H1 (cell line): ENCODE results near the gene NFIC. TPM values are rescaled to one million over a fixed set of nuclear protein-coding genes. Genes with fewer than 3 reads are reported as not detected.

Source experiments
- CTCF ChIA-PET: fragments of 300-600 bp; sonication (Branson Sonifier 250); formaldehyde crosslinking; loops from one replicate; lab custom pipeline; 2021; ENCODE audit not compliant: partially characterized antibody; lab: Charles Lee
- POLR2A ChIA-PET: fragments of 300-600 bp; sonication (Branson Sonifier 250); formaldehyde crosslinking; loops from one replicate; lab custom pipeline; 2021; ENCODE audit warnings: inconsistent platforms; ENCODE audit not compliant: partially characterized antibody; lab: Charles Lee
- DNase-seq, 2 experiments: peaks; one replicate each; pipeline versions ENCODE4 v3.0.0 to v3.0.0-alpha.2; 2010 to 2022; ENCODE audit warnings: low spot score in 2 of 2, low read depth in 1 of 2, mixed read lengths in 1 of 2
- FAIRE-seq: peaks from 2 replicates; lab custom pipeline; 2011; peaks lifted over from hg19 to GRCh38; lab: Jason Lieb, UNC
- H2AFZ ChIP-seq: 2 replicates; pipeline ENCODE4 v1.8.1; 2012; ENCODE audit warnings: low read length, inconsistent platforms
- H2AK5ac ChIP-seq: 2 replicates; pipeline ENCODE4 v1.6.1; 2013; ENCODE audit warnings: low read depth, low read length
- H2BK120ac ChIP-seq: replicated peaks from 2 replicates; pipeline ENCODE3; 2013; ENCODE audit warnings: low read depth, low read length, inconsistent platforms
- H2BK12ac ChIP-seq: 2 replicates; pipeline ENCODE4 v1.6.1; 2013; ENCODE audit warnings: low read depth, low read length
- H2BK15ac ChIP-seq: 2 replicates; pipeline ENCODE4 v1.6.1; 2013; ENCODE audit warnings: low read length
- H2BK20ac ChIP-seq: 2 replicates; pipeline ENCODE4 v1.6.1; 2013; ENCODE audit warnings: low read length
- H2BK5ac ChIP-seq: 2 replicates; pipeline ENCODE4 v1.6.1; 2013; ENCODE audit warnings: low read depth, low read length
- H3K14ac ChIP-seq: 2 replicates; pipeline ENCODE4 v1.6.1; 2013; ENCODE audit warnings: inconsistent platforms; ENCODE audit not compliant: insufficient read length
- H3K18ac ChIP-seq: 2 replicates; pipeline ENCODE4 v1.6.1; 2013; ENCODE audit warnings: low read length; ENCODE audit errors: extremely low read depth
- H3K23ac ChIP-seq: 2 replicates; pipeline ENCODE4 v1.6.1; 2013; ENCODE audit warnings: inconsistent platforms; ENCODE audit not compliant: insufficient read length
- H3K23me2 ChIP-seq: 2 replicates; pipeline ENCODE4 v1.6.1; 2013; ENCODE audit warnings: low read depth, low read length
- H3K27ac ChIP-seq: 2 replicates; pipeline ENCODE4 v1.6.1; 2011; ENCODE audit warnings: low read depth, low read length, inconsistent platforms
- H3K27me3 ChIP-seq, 4 experiments: replicated peaks in 1 of 4; 1 replicate in 1 of 4; 2 replicates in 3 of 4; pipeline versions ENCODE4 v1.6.1 to v1.8.1; 2011 to 2013; ENCODE audit warnings: low read length in 3 of 4, mild to moderate bottlenecking in 3 of 4, inconsistent platforms in 2 of 4, mixed read lengths in 2 of 4, moderate library complexity in 1 of 4; ENCODE audit not compliant: control insufficient read depth in 3 of 4, insufficient read depth in 3 of 4; ENCODE audit errors: extremely low read depth in 1 of 4
- H3K36me3 ChIP-seq, 4 experiments: 2 replicates each; pipeline versions ENCODE4 v1.6.1 to v1.8.1; 2011 to 2013; ENCODE audit warnings: mild to moderate bottlenecking in 4 of 4, low read length in 3 of 4, moderate library complexity in 2 of 4, control low read depth in 1 of 4, inconsistent platforms in 1 of 4; ENCODE audit not compliant: insufficient read depth in 4 of 4, control insufficient read depth in 2 of 4
- H3K4ac ChIP-seq: replicated peaks from 2 replicates; pipeline ENCODE3; 2013; ENCODE audit warnings: low read length, low read depth, mixed read lengths, inconsistent platforms; ENCODE audit not compliant: insufficient read length
- H3K4me1 ChIP-seq, 4 experiments: replicated peaks in 1 of 4; 1 replicate in 1 of 4; 2 replicates in 3 of 4; pipeline versions ENCODE4 v1.6.1 to v1.8.1; 2011 to 2013; ENCODE audit warnings: low read length in 3 of 4, inconsistent platforms in 2 of 4, mixed read lengths in 1 of 4; ENCODE audit not compliant: insufficient read depth in 4 of 4, control insufficient read depth in 3 of 4
- H3K4me2 ChIP-seq, 2 experiments: 2 replicates each; pipeline versions ENCODE4 v1.6.1 to v1.8.1; 2011 to 2013; ENCODE audit warnings: low read depth in 2 of 2, low read length in 2 of 2, control low read depth in 1 of 2, inconsistent platforms in 1 of 2, mild to moderate bottlenecking in 1 of 2; ENCODE audit not compliant: insufficient read depth in 1 of 2
- H3K4me3 ChIP-seq, 4 experiments: fragments of 200-600, 300-600 bp in 1 of 4; sonication (generic), shearing (Covaris generic), sonication (Bioruptor Twin) in 1 of 4; 2 replicates each; pipeline versions ENCODE4 v1.5.1 to v1.8.1; 2011 to 2016; ENCODE audit warnings: low read length in 4 of 4, low read depth in 3 of 4, control low read depth in 2 of 4, inconsistent platforms in 2 of 4, mild to moderate bottlenecking in 2 of 4, mixed read lengths in 1 of 4, moderate library complexity in 1 of 4; ENCODE audit not compliant: insufficient read depth in 2 of 4; ENCODE audit errors: extremely low read depth in 1 of 4
- H3K56ac ChIP-seq: replicated peaks from 2 replicates; pipeline ENCODE3; 2013; ENCODE audit warnings: low read depth, mild to moderate bottlenecking, mixed read lengths, low read length, inconsistent platforms; ENCODE audit not compliant: insufficient read length
- H3K79me1 ChIP-seq: 2 replicates; pipeline ENCODE4 v1.6.1; 2013; ENCODE audit warnings: low read depth, low read length, control low read depth
- H3K79me2 ChIP-seq, 2 experiments: 2 replicates each; pipeline versions ENCODE4 v1.6.1 to v1.8.1; 2012 to 2013; ENCODE audit warnings: low read length in 2 of 2, mild to moderate bottlenecking in 2 of 2, inconsistent platforms in 1 of 2; ENCODE audit not compliant: insufficient read depth in 2 of 2, control insufficient read depth in 1 of 2
- H3K9ac ChIP-seq, 4 experiments: replicated peaks in 1 of 4; 1 replicate in 1 of 4; 2 replicates in 3 of 4; pipeline versions ENCODE4 v1.6.1 to v1.8.1; 2011 to 2013; ENCODE audit warnings: low read depth in 3 of 4, low read length in 3 of 4, control low read depth in 2 of 4, mild to moderate bottlenecking in 2 of 4, moderate library complexity in 2 of 4, inconsistent platforms in 1 of 4; ENCODE audit errors: extremely low read depth in 1 of 4
- H3K9me3 ChIP-seq, 2 experiments: 2 replicates each; pipeline versions ENCODE4 v1.6.1 to v1.8.1; 2012 to 2013; ENCODE audit warnings: mild to moderate bottlenecking in 2 of 2, moderate library complexity in 2 of 2, control low read depth in 1 of 2, inconsistent platforms in 1 of 2, low read depth in 1 of 2, low read length in 1 of 2, mixed read lengths in 1 of 2; ENCODE audit not compliant: insufficient read depth in 2 of 2
- H4K20me1 ChIP-seq, 2 experiments: replicated peaks in 1 of 2; 2 replicates each; pipeline versions ENCODE3 to v1.8.1; 2011 to 2013; ENCODE audit warnings: inconsistent platforms in 2 of 2, low read length in 2 of 2, mild to moderate bottlenecking in 1 of 2; ENCODE audit not compliant: insufficient read depth in 2 of 2, control insufficient read depth in 1 of 2
- H4K5ac ChIP-seq: 2 replicates; pipeline ENCODE4 v1.6.1; 2013; ENCODE audit warnings: low read length, low read depth, mixed read lengths, inconsistent platforms; ENCODE audit not compliant: insufficient read length
- H4K8ac ChIP-seq: 2 replicates; pipeline ENCODE4 v1.8.0; 2013; ENCODE audit warnings: mild to moderate bottlenecking, moderate library complexity, low read length, inconsistent platforms; ENCODE audit not compliant: insufficient read depth; ENCODE audit errors: extremely low read depth
- H4K91ac ChIP-seq: replicated peaks from 2 replicates; pipeline ENCODE3; 2013; ENCODE audit warnings: low read length, mixed read lengths, inconsistent platforms; ENCODE audit not compliant: insufficient read length
- ATF3 ChIP-seq: IDR thresholded peaks from 2 replicates; pipeline ENCODE4 v1.6.1; 2011; ENCODE audit warnings: low read depth, mild to moderate bottlenecking, low read length; ENCODE audit not compliant: insufficient read depth
- CBX8 ChIP-seq: fragments of 300-800, 300-1000 bp; sonication (generic); IDR thresholded peaks from 2 replicates; pipeline ENCODE4 v1.7.1; 2016; ENCODE audit warnings: low read depth, low read length, borderline replicate concordance
- RAD21 ChIP-seq, 2 experiments: IDR thresholded peaks in 1 of 2; conservative IDR thresholded peaks in 1 of 2; 2 replicates each; pipeline ENCODE4 v1.6.1; 2011; ENCODE audit warnings: low read depth in 2 of 2, low read length in 2 of 2, improper control_type of control experiment in 1 of 2, inconsistent platforms in 1 of 2, mild to moderate bottlenecking in 1 of 2, moderate library complexity in 1 of 2
- TBP ChIP-seq: IDR thresholded peaks from 2 replicates; pipeline ENCODE4 v1.6.1; 2011; ENCODE audit warnings: low read depth, low read length, improper control_type of control experiment
- TEAD4 ChIP-seq: IDR thresholded peaks from 2 replicates; pipeline ENCODE4 v1.6.1; 2012; ENCODE audit warnings: low read depth, low read length, inconsistent platforms, mixed read lengths
- WGBS, 2 experiments: shearing (Covaris generic) in 1 of 2; methylation state at CpG; one replicate each; pipeline versions ENCODE4 v1.1.6 to v1.1.7; 2013 to 2015; ENCODE audit warnings: low lambda C conversion rate in 2 of 2, mixed read lengths in 2 of 2, inconsistent platforms in 1 of 2, low coverage in 1 of 2, missing lambda C conversion rate in 1 of 2; ENCODE audit not compliant: insufficient replicate concordance in 2 of 2, insufficient coverage in 1 of 2, insufficient read length in 1 of 2; ENCODE audit errors: extremely low coverage in 1 of 2, missing lambda C conversion rate in 1 of 2; 5-methylcytosine and 5-hydroxymethylcytosine counted together
- polyA plus RNA-seq, 7 experiments: library from polyadenylated mRNA; depleted of rRNA in 3 of 7; stranded (reverse) in 5 of 7; unstranded in 2 of 7; fragments of >200 nt in 5 of 7; fragments of 200-250 nt in 2 of 7; gene quantifications; 1 replicate in 5 of 7; 2 replicates in 1 of 7; 4 replicates in 1 of 7; pipeline versions ENCODE4 v1.2.1 to v1.2.3, GENCODE V29; 2011 to 2013; ENCODE audit warnings: missing spikeins in 2 of 7, mixed read lengths in 2 of 7
- total RNA-seq: library from RNA; stranded (reverse); fragmentation: NEBNext Ultra II Directional; extraction: Animal tissue kit (Norgen Biotek cat#: 25700); gene quantifications from 2 replicates; pipeline ENCODE4 v1.2.1, GENCODE V29; 2021
- TF ChIP-seq, protein P1 (sequence below): IDR thresholded peaks from 2 replicates; pipeline ENCODE4 v1.6.1; 2012; ENCODE audit warnings: inconsistent platforms
- TF ChIP-seq, protein P2 (sequence below): IDR thresholded peaks from 2 replicates; pipeline ENCODE4 v1.6.1; 2012; ENCODE audit warnings: inconsistent platforms
- TF ChIP-seq, protein P3 (sequence below), 3 experiments: IDR thresholded peaks; 1 replicate in 2 of 3; 2 replicates in 1 of 3; pipeline versions ENCODE4 v1.5.1 to v1.6.1; 2011; ENCODE audit warnings: low read length in 3 of 3, mild to moderate bottlenecking in 3 of 3, inconsistent platforms in 2 of 3, low read depth in 1 of 3, moderate library complexity in 1 of 3; ENCODE audit not compliant: insufficient read depth in 1 of 3; ENCODE audit errors: control extremely low read depth in 1 of 3

NFIC gene
- total and polyA plus RNA-seq, 2 of the 8 experiments (the other 6 are each of a cell fraction or from before 2014, with no cell fraction given), result 0.56 to 3.2 TPM

DNA sequence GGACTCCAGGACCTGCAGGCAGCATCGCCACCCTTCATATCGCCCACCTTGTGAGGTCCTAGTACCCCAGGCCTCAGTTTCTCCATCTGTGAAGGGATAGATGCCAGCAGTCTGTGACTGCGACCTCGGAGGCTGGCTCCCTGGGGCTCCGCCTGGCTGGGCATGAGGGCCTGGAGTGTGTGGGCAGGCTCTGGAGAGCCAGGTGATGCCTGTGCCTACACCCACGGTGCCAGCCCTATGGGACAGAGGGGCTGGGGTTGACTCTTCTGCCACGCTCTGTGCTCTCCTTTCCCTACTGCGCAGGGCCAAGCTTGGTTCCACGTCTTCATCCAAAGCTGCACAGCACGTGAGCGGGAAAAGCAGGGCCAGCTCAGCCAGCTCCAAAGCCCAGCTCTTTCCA is 26.0 kb upstream of the NFIC start:
- Histone ChIP-seq H2BK12ac (no peak overlapping the region; the same call in 1 of the 2 replicates), H2BK15ac (no peak overlapping the region), H2BK5ac (no peak overlapping the region), H3K4me1 (no peaks in the 10 kb centered on the region), H2BK20ac (no peak overlapping the region), H3K27ac (no peak overlapping the region), H3K9ac (no peak overlapping the region), H3K79me2 (no peaks in the 10 kb centered on the region), H3K14ac (no peak overlapping the region), H4K20me1 (no peaks in the 10 kb centered on the region), H3K79me1 (no peaks in the 10 kb centered on the region), H3K27me3 (peaks cover 0 to 5% (median 1%) of the 10 kb centered on the region in 4 experiments; a peak in 1 of 7 replicates), H4K8ac (no peak overlapping the region), H2AK5ac (no peak overlapping the region), H2AFZ (no peak overlapping the region), H3K23me2 (no peaks in the 10 kb centered on the region), H3K4ac (no peak overlapping the region), H3K9me3 (no peaks in the 10 kb centered on the region)
- WGBS, 2 experiments, result 87% methylated on average over 11 of the region's 11 CpGs; no CpG with 5 or more reads in 1 of the 2 experiments
- POLR2A ChIA-PET, result interaction anchor here (1.5 kb wide), 1 partner anchor 101 kb away, joined by 5 read pairs; no protein-coding TSS in a partner anchor
- DNase-seq, result no peak
- no peak for FAIRE-seq
- TF ChIP-seq TBP (no peak), CBX8 (no peak), ATF3 (no peak), RAD21 (IDR thresholded peaks at IDR 0.05 in 1 of 2, conservative IDR thresholded peaks at IDR 0.05 in 1 of 2; ENCODE audit: low read depth in 2 of 2, low read length in 2 of 2) (no peak), TEAD4 (no peak)
- TF ChIP-seq, protein P1, sequence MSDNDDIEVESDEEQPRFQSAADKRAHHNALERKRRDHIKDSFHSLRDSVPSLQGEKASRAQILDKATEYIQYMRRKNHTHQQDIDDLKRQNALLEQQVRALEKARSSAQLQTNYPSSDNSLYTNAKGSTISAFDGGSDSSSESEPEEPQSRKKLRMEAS, result no peak
- TF ChIP-seq, protein P2, sequence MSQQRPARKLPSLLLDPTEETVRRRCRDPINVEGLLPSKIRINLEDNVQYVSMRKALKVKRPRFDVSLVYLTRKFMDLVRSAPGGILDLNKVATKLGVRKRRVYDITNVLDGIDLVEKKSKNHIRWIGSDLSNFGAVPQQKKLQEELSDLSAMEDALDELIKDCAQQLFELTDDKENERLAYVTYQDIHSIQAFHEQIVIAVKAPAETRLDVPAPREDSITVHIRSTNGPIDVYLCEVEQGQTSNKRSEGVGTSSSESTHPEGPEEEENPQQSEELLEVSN, result no peak
- TF ChIP-seq, protein P3, sequence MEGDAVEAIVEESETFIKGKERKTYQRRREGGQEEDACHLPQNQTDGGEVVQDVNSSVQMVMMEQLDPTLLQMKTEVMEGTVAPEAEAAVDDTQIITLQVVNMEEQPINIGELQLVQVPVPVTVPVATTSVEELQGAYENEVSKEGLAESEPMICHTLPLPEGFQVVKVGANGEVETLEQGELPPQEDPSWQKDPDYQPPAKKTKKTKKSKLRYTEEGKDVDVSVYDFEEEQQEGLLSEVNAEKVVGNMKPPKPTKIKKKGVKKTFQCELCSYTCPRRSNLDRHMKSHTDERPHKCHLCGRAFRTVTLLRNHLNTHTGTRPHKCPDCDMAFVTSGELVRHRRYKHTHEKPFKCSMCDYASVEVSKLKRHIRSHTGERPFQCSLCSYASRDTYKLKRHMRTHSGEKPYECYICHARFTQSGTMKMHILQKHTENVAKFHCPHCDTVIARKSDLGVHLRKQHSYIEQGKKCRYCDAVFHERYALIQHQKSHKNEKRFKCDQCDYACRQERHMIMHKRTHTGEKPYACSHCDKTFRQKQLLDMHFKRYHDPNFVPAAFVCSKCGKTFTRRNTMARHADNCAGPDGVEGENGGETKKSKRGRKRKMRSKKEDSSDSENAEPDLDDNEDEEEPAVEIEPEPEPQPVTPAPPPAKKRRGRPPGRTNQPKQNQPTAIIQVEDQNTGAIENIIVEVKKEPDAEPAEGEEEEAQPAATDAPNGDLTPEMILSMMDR (IDR thresholded peaks at IDR 0.05; ENCODE audit: control extremely low read depth in 1 of 3, insufficient read depth in 1 of 3, low read depth in 1 of 3, low read length in 3 of 3), result no peak
- TF ChIP-seq, all 59 proteins: peak for 0
- Histone ChIP-seq H3K23ac (no peak overlapping the region), H3K36me3 (no peaks in the 10 kb centered on the region), H3K56ac (no peak overlapping the region), H3K18ac (no peak overlapping the region), H4K91ac (no peak overlapping the region), H4K5ac (no peak overlapping the region), H3K4me3 (no peak overlapping the region), H3K4me2 (no peak overlapping the region), H2BK120ac (no peak overlapping the region)
- CTCF ChIA-PET, result interaction anchor here (0.6 to 7.3 kb wide), 26 partner anchors 8 to 145 kb away, joined by 3 to 77 read pairs (median 4); partner anchors contain the start of gene SMIM44
